Lung (tissue), 12 donors: ENCODE data around the gene NEU3. TPM values are rescaled to one million over a fixed set of nuclear protein-coding genes. Genes with fewer than 3 reads are reported as not detected.

Experiments used
- ATAC-seq: fragments of 200-7000 bp; cut with Tn5 transposase; one replicate; pipeline ENCODE4 v1.9.1; 2020; ENCODE audit warnings: moderate number of reproducible peaks; ENCODE audit not compliant: insufficient read depth, low FRiP score
- DNase-seq, 3 donors: peaks; one replicate each; pipeline ENCODE4 v3.0.0-alpha.2; 2013 to 2017
- H3K27ac ChIP-seq, 2 donors: one replicate each; pipeline ENCODE4 v1.5.1; 2013; ENCODE audit warnings: mild to moderate bottlenecking in 2 of 2, moderate library complexity in 2 of 2, control low read depth in 1 of 2, inconsistent platforms in 1 of 2, low read depth in 1 of 2, low read length in 1 of 2
- H3K27me3 ChIP-seq, 3 donors: one replicate each; pipeline ENCODE4 v1.5.1; 2013; ENCODE audit warnings: low read length in 2 of 3; ENCODE audit not compliant: control insufficient read depth in 3 of 3, insufficient read depth in 3 of 3
- H3K36me3 ChIP-seq, 4 donors: one replicate each; pipeline ENCODE4 v1.5.1; 2013; ENCODE audit warnings: low read length in 4 of 4, mild to moderate bottlenecking in 1 of 4, moderate library complexity in 1 of 4; ENCODE audit not compliant: control insufficient read depth in 4 of 4, insufficient read depth in 4 of 4
- H3K4me1 ChIP-seq, 5 donors: one replicate each; pipeline ENCODE4 v1.5.1; 2013; ENCODE audit warnings: low read length in 5 of 5, mild to moderate bottlenecking in 2 of 5, moderate library complexity in 1 of 5; ENCODE audit not compliant: control insufficient read depth in 5 of 5, insufficient read depth in 5 of 5
- H3K4me3 ChIP-seq: one replicate; pipeline ENCODE4 v1.5.1; 2013; ENCODE audit warnings: mild to moderate bottlenecking, control low read depth, moderate library complexity
- H3K9ac ChIP-seq, 2 donors: one replicate each; pipeline ENCODE4 v1.5.1; 2013; ENCODE audit warnings: low read length in 2 of 2, control low read depth in 1 of 2; ENCODE audit not compliant: insufficient read depth in 1 of 2
- H3K9me3 ChIP-seq, 4 donors: one replicate each; pipeline ENCODE4 v1.5.1; 2013; ENCODE audit warnings: low read length in 3 of 4, mild to moderate bottlenecking in 1 of 4, moderate library complexity in 1 of 4; ENCODE audit not compliant: control insufficient read depth in 4 of 4, insufficient read depth in 3 of 4
- CTCF ChIP-seq: IDR thresholded peaks from 2 replicates; pipeline ENCODE4 v1.5.1; 2012; ENCODE audit warnings: mild to moderate bottlenecking; ENCODE audit errors: control extremely low read depth, extremely low read depth
- WGBS, 2 donors: extraction: QIAGEN DNeasy Blood & Tissue Kit; methylation state at CpG; one replicate each; pipeline ENCODE4 v1.1.7; 2013; 5-methylcytosine and 5-hydroxymethylcytosine counted together
- polyA plus RNA-seq, 2 donors: library from polyadenylated mRNA; stranded (reverse); fragments of 200-250 nt; gene quantifications; one replicate each; pipeline ENCODE4 v1.2.1, GENCODE V29; 2013
- total RNA-seq, 2 donors: library from RNA; depleted of rRNA in 1 of 2; stranded (reverse); fragments of >200 nt in 1 of 2; gene quantifications; one replicate each; pipeline ENCODE4 v1.2.1, GENCODE V29; 2014 to 2021
- donor health status: control.
- donor health status: control.
- donor health status: Bipolar disorder and iron deficiency.
- donor health status: healthy.
- donor health status: DM: yes; HTN: yes; CAD: no.

The NEU3 gene
- total and polyA plus RNA-seq, 4 donors, result 4.1 to 13.9 (median 7.9) TPM

- ATAC-seq (no peak), DNase-seq (no peak)
- no peaks in the 10 kb centered on the region for H3K27me3 ChIP-seq
- H3K36me3 ChIP-seq, result no peaks in the 10 kb centered on the region
- H3K9me3 ChIP-seq, result peaks cover 0 to 7% (median 0%) of the 10 kb centered on the region in 4 donors
- peaks cover 0 to 2% (median 0%) of the 10 kb centered on the region in 5 donors for H3K4me1 ChIP-seq
- 32 to 93% methylated on average over 1 of the region's 1 CpG for WGBS, 2 donors
- H3K4me3 ChIP-seq, result no peak overlapping the region
- H3K9ac ChIP-seq, result no peak overlapping the region
- TF ChIP-seq CTCF, result no peak
- H3K27ac ChIP-seq, result no peak overlapping the region
These were observed 63.7 kb downstream of the NEU3 start for GRCh38 chr11:75052457-75052856.

GRCh38 chr11:75055511-75055910 lies 66.8 kb downstream of the NEU3 start:
- Histone ChIP-seq H3K36me3 (no peaks in the 10 kb centered on the region), H3K27ac (no peak overlapping the region), H3K4me1 (peaks cover 0 to 2% (median 0%) of the 10 kb centered on the region in 5 donors), H3K27me3 (no peaks in the 10 kb centered on the region), H3K4me3 (no peak overlapping the region), H3K9ac (no peak overlapping the region), H3K9me3 (peaks cover 0 to 7% (median 0%) of the 10 kb centered on the region in 4 donors)
- WGBS, 2 donors, result 91 to 96% methylated on average over 6 of the region's 6 CpGs
- DNase-seq (no peak), ATAC-seq (no peak)
- no peak for TF ChIP-seq CTCF

GRCh38 chr11:75056814-75057213 lies 68.1 kb downstream of the NEU3 start:
- no peak for ATAC-seq
- Histone ChIP-seq H3K27me3 (no peaks in the 10 kb centered on the region), H3K9me3 (no peaks in the 10 kb centered on the region), H3K36me3 (no peaks in the 10 kb centered on the region), H3K4me1 (no peaks in the 10 kb centered on the region), H3K9ac (no peak overlapping the region), H3K4me3 (no peak overlapping the region), H3K27ac (no peak overlapping the region)
- no peak for TF ChIP-seq CTCF
- WGBS, 2 donors, result 58 to 91% methylated on average over 3 of the region's 3 CpGs
- DNase-seq, result no peak

GRCh38 chr11:75059299-75059698 lies 70.6 kb downstream of the NEU3 start:
- ATAC-seq, result no peak

More at GRCh38 chr11:75059299-75059698, 70.6 kb downstream of the NEU3 start:
- H3K27me3 ChIP-seq, result no peaks in the 10 kb centered on the region
- no peaks in the 10 kb centered on the region for H3K36me3 ChIP-seq
- H3K27ac ChIP-seq, result no peak overlapping the region
- no peak overlapping the region for H3K4me3 ChIP-seq
- no peak for TF ChIP-seq CTCF
- DNase-seq, result no peak
- no peaks in the 10 kb centered on the region for H3K9me3 ChIP-seq
- H3K9ac ChIP-seq, result no peak overlapping the region
- H3K4me1 ChIP-seq, result no peaks in the 10 kb centered on the region
